Measurements from ENCODE around the gene TRAF4. TPM values are rescaled to one million over a fixed set of nuclear protein-coding genes. Genes with fewer than 3 reads are reported as not detected.
"Not testable (repeated sequence)": the region's sequence is repeated elsewhere in the genome, so short reads cannot be mapped to it uniquely, and the experiment has no call there.

TRAF4 gene
- total and polyA plus RNA-seq, 2 donors (not counting 3 experiments of a cell fraction or from before 2014, with no cell fraction given): 79.5 to 83.9 TPM

DNA sequence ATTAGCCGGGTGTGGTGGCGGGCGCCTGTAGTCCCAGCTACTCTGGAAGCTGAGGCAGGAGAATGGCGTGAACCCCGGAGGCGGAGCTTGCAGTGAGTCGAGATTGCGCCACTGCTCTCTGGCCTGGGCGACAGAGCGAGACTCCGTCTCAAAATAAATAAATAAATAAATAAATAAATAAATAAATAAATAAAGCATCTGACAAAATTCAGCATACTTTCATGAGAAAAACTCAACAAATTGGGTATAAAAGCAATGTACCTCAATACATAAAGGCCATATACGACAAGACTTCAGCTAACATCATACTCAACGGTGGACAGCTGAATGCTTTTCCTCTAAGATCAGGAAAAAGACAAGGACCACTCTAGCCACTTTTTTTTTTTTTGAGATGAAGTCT, 35.8 kb downstream of the TRAF4 start:
- H3K79me2 ChIP-seq (ENCODE audit: control insufficient read depth, insufficient read depth, low read length): peaks cover 60% of the 10 kb centered on the region
- dilution Hi-C loops (cut with MboI; ENCODE audit: extremely low pct_ligation_motif_present, low sequenced_read_pairs); H3K9ac ChIP-seq (replicated peaks; ENCODE audit: extremely low read depth, insufficient read depth, low read length); H3K4me3 ChIP-seq (replicated peaks in 1 of 3; ENCODE audit: insufficient read depth in 1 of 3, low read depth in 1 of 3, low read length in 3 of 3); FAIRE-seq; H3K27ac ChIP-seq (ENCODE audit: insufficient read depth, low read depth, low read length); BruUV-seq (replicated peaks); H3K4me1 ChIP-seq (ENCODE audit: control insufficient read depth, extremely low read depth, insufficient read depth, low read length); H2AFZ ChIP-seq (ENCODE audit: low read depth, low read length); H4K20me1 ChIP-seq (replicated peaks; ENCODE audit: control insufficient read depth, extremely low read depth, insufficient read depth, low read length); DNase-seq (ENCODE audit: low read depth, low spot score); H3K9me1 ChIP-seq (replicated peaks; ENCODE audit: control insufficient read depth, extremely low read depth, insufficient read depth, low read length); POLR2A ChIA-PET; H3K27me3 ChIP-seq (ENCODE audit: control insufficient read depth in 2 of 2, insufficient read depth in 2 of 2, low read length in 2 of 2); H3K4me2 ChIP-seq (ENCODE audit: insufficient read depth, low read length); H3K36me3 ChIP-seq (ENCODE audit: control insufficient read depth in 2 of 2, extremely low read depth in 1 of 2, insufficient read depth in 2 of 2, low read length in 2 of 2); intact Hi-C loops (cut with micrococcal nuclease); H3K9me3 ChIP-seq (replicated peaks; ENCODE audit: control insufficient read depth, insufficient read depth, low read length); CTCF ChIA-PET: not testable (repeated sequence)

DNA sequence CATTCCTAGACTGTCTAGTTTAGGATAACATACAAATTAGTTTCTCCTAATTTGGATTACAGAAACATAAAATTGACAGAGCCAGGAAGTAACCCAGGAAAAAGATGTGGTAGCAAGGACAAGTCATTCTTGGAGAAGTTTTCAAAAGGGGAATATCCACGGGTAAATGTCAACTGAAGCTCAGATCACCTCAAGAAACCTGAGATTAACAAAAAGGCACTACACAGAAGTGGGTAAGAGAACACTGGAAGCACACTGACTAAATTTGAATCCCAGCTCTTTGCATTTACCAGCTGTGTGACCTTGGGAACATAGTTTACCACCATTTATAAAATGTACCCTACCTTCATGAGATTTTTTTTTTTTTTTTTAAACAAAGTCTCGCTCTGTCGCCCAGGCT, 39.4 kb downstream of the TRAF4 start:
- Histone ChIP-seq H3K9me1 (replicated peaks; ENCODE audit: control insufficient read depth, extremely low read depth, insufficient read depth, low read length) (no peaks in the 10 kb centered on the region), H3K9me3 (replicated peaks; ENCODE audit: control insufficient read depth, insufficient read depth, low read length) (no peaks in the 10 kb centered on the region), H3K4me3 (replicated peaks in 1 of 3; ENCODE audit: insufficient read depth in 1 of 3, low read depth in 1 of 3, low read length in 3 of 3) (no peak overlapping the region), H4K20me1 (replicated peaks; ENCODE audit: control insufficient read depth, extremely low read depth, insufficient read depth, low read length) (no peaks in the 10 kb centered on the region), H3K36me3 (ENCODE audit: control insufficient read depth in 2 of 2, extremely low read depth in 1 of 2, insufficient read depth in 2 of 2, low read length in 2 of 2) (no peaks in the 10 kb centered on the region), H3K9ac (replicated peaks; ENCODE audit: extremely low read depth, insufficient read depth, low read length) (no peak overlapping the region), H3K4me1 (ENCODE audit: control insufficient read depth, extremely low read depth, insufficient read depth, low read length) (peaks cover 2% of the 10 kb centered on the region), H3K27me3 (ENCODE audit: control insufficient read depth in 2 of 2, insufficient read depth in 2 of 2, low read length in 2 of 2) (no peaks in the 10 kb centered on the region), H3K79me2 (ENCODE audit: control insufficient read depth, insufficient read depth, low read length) (peaks cover 53% of the 10 kb centered on the region), H3K4me2 (ENCODE audit: insufficient read depth, low read length) (no peak overlapping the region), H3K27ac (ENCODE audit: insufficient read depth, low read depth, low read length) (no peak overlapping the region), H2AFZ (ENCODE audit: low read depth, low read length) (no peak overlapping the region)
- dilution Hi-C loops (cut with MboI; ENCODE audit: extremely low pct_ligation_motif_present, low sequenced_read_pairs): no loop called here
- POLR2A ChIA-PET: no interaction called here
- CTCF ChIA-PET: interaction anchor here (1.0 to 1.1 kb wide), 2 partner anchors 12 to 20 kb away, joined by 3 to 4 read pairs; no protein-coding TSS in a partner anchor
- DNase-seq (ENCODE audit: low read depth, low spot score) (no peak), FAIRE-seq (no peak)
- TF ChIP-seq FOS (IDR thresholded peaks at IDR 0.05; ENCODE audit: borderline replicate concordance, insufficient read depth, low read length): no peak
- no peak for TF ChIP-seq GATA2 (IDR thresholded peaks at IDR 0.05; ENCODE audit: insufficient read depth, insufficient read length, low read depth, low read length)
- no peak for TF ChIP-seq EZH2 (IDR thresholded peaks at IDR 0.05; ENCODE audit: borderline replicate concordance, low read depth, low read length, severe bottlenecking)
- no TSS peak for BruUV-seq (replicated peaks)
- intact Hi-C loops (cut with micrococcal nuclease): no loop called here

All from endothelial cell of umbilical vein (primary cell).